Right forelimb (tissue), 1 donor: ENCODE results near the gene CCDC148.
"Not testable (repeated sequence)": the region's sequence is repeated elsewhere in the genome, so short reads cannot be mapped to it uniquely, and the experiment has no call there.

Experiments
- DNase-seq: peaks from one replicate; pipeline ENCODE4 v3.0.0-alpha.2; 2018

Gene CCDC148

GRCh38 chr2:158413581-158413980 lies 43.0 kb downstream of the CCDC148 start:
- DNase-seq, result no peak

DNA sequence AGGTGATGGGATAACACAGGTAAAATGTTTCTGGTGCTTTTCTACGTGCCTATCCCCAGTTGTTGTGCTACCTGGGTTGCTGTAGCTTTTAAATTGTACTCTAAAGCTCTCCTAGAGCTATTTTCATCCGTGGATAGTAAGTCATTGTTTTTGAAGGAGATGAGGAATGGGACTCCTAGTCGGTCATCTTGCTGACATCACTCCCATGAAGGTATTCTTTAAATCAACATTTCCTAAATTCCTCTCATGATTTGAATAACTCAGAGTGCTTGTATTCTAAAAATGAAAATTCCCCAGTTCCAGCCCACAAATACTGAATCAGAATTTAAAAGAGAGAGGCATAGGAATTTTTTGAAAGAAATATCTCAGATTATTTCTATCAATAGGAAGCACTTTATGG lies 44.3 kb downstream of the CCDC148 start:
- DNase-seq, result no peak

DNA sequence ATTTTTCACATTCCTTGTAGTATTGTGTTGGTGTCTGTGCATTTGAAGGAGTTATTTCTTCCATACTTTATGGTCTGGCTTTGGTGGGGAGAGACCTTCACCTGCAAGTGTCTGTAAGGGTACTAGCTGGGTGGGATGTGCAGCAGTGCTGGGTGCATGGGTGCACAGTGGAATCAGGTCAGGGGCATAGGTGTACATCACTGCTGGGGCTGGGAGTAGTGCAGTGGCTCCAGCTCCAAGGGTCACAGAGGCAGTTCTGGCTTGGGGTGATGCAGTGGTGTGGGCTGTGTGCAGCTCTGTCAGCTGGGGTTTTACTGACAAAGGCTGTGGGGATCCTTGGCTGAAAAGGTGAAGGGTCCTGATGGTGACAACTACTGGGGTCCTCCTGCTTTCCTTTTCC lies 44.8 kb downstream of the CCDC148 start:
- no peak for DNase-seq

- no peak for DNase-seq
Observed at GRCh38 chr2:158410132-158410531, 46.4 kb downstream of the CCDC148 start.

- DNase-seq, result no peak
Observed at GRCh38 chr2:158407031-158407430, 49.5 kb downstream of the CCDC148 start.

- no peak for DNase-seq
Observed at GRCh38 chr2:158405341-158405740, 51.2 kb downstream of the CCDC148 start.

GRCh38 chr2:158403237-158403636 lies 53.3 kb downstream of the CCDC148 start:
- no peak for DNase-seq

DNA sequence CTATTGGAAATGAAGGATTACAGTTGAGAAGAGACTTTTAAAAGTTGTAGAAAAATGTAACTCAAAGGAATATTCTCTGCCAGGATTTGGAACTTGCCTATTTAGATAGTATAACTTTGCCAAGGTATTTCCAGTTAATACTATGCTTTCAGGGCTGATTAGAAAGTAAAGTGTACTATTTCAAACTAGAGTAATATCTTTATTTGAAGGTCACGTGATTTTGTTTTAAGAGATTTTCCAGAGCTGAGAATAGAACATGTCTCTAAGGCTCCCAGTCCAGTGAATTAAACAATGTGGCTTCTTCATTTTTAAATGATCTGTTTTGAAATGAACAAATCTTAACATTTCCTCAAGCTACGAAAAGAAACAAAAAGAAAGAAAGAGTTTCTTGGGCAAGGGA lies 53.9 kb downstream of the CCDC148 start:
- no peak for DNase-seq

- no peak for DNase-seq
Observed at GRCh38 chr2:158395166-158395565, 61.4 kb downstream of the CCDC148 start.

GRCh38 chr2:158394453-158394852 lies 62.1 kb downstream of the CCDC148 start:
- no peak for DNase-seq

DNA sequence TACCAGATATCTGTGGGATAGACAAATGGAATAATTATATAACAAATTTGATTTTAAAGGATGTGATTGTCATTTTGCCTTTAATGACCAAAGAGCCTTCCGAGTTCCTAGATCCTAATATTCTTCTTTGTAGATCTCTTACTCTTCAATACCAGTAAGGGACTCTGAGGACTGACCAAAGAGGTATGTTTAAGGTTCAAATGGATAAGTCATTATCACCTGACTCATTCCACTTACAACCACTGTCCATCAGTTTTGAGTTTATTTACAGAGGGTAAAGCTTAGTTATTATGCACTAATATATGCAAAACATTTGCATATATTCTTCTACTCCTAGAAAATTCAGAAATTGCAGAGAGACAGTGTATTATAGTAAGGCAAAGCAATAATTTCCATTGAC lies 62.7 kb downstream of the CCDC148 start:
- DNase-seq, result no peak

DNA sequence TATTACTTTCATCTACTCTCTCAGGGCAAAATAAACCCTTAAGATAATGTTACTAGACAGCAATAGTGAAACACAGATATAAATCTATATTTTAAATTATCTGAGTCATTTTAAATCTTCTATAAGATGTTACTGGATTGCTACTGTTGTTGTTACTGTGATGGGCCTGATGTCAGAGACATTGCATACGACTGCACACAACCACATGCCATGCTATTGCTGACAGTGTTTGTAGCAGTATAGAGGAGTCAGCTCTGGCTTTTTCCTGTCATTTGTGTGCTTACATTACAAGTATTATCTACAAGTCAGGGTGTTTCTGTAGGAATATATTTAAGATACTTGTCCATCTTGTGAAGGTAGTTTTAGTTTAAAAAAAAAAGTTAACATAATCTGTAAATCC lies 63.9 kb downstream of the CCDC148 start:
- DNase-seq, result no peak

DNA sequence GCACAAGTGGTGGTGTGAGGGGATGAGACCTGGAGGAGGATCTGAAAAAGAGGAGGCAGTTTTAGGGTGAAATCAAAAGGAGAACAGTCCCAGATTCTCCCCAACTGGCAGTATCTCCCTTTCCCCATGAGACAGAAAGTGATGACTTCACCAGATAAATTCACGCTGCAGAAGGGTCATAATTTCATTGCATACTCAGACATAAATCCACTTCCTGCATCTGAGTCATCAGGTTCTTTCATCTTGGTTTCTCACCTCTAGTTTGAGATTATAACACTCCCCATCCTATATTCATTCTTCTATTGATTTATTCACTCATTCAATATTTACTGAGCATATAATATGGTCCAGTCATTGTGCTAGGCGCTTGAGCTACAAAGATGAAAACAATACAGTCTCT lies 64.7 kb downstream of the CCDC148 start:
- DNase-seq, result no peak

GRCh38 chr2:158391361-158391760 lies 65.2 kb downstream of the CCDC148 start:
- no peak for DNase-seq

GRCh38 chr2:158388159-158388558 lies 68.4 kb downstream of the CCDC148 start:
- no peak for DNase-seq

GRCh38 chr2:158385646-158386045 lies 70.9 kb downstream of the CCDC148 start:
- DNase-seq, result no peak

- DNase-seq, result no peak
Observed at GRCh38 chr2:158381978-158382377, 74.6 kb downstream of the CCDC148 start.

DNA sequence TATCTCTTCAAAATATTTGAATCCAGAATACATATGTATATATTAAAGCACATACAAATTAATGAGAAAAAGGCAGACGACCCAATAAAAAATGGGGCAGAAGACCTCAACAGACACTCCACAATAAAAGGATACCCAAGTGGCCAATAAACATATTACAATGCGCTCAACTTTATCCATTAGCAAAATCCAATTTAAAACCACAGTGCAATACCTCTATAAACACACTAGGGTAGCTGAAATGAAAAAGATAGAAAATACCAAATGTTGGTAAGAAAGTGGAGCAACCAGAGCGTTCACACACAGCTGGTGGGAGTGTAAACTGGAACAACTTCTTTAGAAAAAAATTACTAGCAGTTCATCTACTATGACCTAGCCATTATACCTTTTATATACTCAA lies 75.3 kb downstream of the CCDC148 start:
- no peak for DNase-seq

DNA sequence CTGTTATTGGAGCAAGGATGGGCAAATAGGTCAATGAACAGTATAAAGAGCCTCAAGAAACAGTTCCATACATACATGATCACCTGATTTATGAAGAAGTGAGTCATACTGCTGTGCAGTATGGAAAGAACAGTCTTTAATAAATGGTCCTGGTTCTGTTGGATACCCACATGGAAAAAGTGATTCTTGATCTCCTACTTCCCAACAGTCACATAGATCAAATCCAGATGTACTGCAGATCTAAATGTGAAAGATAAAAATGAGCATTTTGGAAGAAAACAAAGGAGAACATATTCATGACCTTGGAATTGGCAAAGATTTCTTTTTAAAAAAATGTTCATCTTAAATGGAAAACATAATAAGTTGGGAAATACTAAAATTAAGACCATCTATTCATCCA lies 75.8 kb downstream of the CCDC148 start:
- DNase-seq, result no peak

DNA sequence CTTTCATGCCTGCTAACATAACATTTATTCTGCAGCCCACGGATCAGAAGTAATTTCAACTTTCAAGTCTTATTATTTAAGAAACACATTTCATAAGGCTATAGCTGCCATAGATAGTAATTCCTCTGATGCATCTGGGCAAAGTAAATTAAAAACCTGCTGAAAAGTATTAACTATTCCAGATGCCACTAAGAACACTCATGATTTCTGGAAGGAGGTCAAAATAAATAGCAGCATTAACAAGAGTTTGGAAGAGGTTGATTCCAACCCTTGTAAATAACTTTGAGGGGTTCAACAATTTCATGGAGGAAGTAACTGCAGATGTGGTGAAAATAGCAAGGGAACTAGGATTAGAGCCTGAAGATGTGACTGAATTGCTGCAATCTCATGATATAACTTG lies 77.6 kb downstream of the CCDC148 start:
- no peak for DNase-seq

GRCh38 chr2:158366342-158366741 lies 90.2 kb downstream of the CCDC148 start:
- no peak for DNase-seq

DNA sequence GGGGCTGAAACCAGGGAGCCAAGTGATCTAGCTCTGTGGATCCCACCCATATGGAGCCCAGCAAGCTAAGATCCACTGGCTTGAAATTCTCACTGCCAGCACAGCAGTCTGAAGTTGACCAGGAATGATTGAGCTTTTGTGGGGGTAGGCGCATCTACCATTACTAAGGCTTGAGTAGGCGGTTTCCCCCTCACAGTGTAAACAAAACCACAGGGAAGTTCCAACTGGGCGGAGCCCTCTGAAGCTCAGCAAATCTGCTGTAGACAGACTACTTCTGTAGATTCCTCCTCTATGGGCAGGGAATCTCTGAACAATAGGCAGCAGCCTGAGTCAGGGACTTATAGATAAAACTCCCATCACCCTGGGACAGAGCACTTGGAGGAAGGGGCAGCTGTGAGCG lies 96.7 kb downstream of the CCDC148 start:
- no peak for DNase-seq

DNA sequence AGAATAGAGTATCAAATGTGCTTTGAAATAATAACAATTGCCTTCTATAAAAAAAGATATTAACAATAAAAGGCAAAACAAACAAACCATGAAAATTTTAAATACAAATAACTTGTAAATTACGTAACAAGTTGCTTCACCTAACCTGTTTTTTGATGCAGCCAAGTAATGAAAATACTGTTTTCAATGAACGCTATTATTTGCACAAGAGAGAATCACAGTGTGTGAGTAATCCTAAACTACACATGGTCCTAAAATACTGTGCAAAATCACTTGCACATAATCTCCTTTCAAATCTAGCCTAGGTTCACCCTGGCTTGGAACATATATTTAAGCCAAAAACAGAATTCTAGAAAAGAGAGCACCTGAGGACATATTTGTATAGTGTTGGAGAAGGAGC lies 98.9 kb downstream of the CCDC148 start:
- no peak for DNase-seq

DNA sequence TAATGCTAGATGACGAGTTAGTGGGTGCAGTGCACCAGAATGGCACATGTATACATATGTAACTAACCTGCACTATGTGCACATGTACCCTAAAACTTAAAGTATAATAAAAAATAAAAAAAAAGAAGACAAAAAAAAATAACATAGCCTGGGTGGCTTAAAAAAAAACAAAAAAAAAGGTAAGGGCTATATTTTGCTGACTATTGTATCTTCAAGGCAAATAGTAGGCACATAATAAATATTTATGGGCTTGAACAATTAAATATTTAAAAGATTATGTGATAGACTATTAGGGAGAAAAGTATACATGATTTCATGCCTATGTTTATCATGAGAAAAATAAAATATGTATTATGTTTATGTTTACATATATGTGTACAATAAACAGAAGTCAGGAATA lies 99.4 kb downstream of the CCDC148 start:
- DNase-seq, result no peak

DNA sequence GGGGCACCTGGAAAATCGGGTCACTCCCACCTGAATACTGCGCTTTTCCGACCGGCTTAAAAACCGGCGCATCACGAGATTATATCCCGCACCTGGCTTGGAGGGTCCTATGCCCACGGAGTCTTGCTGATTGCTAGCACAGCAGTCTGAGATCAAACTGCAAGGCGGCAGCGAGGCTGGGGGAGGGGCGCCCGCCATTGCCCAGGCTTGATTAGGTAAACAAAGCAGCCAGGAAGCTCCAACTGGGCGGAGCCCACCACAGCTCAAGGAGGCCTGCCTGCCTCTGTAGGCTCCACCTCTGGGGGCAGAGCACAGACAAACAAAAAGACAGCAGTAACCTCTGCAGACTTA lies 105.1 kb downstream of the CCDC148 start:
- not testable (repeated sequence) for DNase-seq

DNA sequence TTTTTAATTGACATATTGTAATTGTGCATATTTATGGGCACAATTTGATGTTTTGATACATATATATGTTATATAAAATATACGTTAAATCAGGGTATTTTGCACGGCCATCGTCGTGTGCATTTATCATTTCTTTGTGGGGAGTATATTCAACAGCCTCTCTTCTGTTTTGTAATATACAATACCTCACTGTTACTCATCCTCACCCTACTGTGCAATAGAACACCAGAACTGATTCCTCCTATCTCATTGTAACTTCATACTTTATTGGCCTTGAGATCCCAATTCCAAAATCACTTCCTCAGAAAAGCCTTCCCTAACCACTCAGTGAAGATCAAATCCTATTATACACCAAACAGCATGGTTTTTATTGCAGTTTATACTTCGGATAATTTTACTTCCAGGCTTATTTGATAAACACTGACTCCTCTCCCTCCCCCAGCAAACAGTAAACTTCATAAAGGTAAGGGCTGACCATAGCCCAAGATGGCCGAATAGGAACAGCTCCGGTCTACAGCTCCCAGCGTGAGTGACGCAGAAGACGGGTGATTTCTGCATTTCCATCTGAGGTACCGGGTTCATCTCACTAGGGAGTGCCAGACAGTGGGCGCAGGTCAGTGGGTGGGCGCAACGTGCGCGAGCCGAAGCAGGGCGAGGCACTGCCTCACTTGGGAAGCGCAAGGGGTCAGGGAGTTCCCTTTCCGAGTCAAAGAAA lies 105.6 kb downstream of the CCDC148 start:
- not testable (repeated sequence) for DNase-seq
